ENCODE results near the gene TSEN2. TPM values are rescaled to one million over a fixed set of nuclear protein-coding genes. Genes with fewer than 3 reads are reported as not detected.

TSEN2 gene
- total and polyA plus RNA-seq, 2 of the 13 experiments (the other 11 are each of a cell fraction or from before 2014, with no cell fraction given), result 11.0 to 17.3 TPM

DNA sequence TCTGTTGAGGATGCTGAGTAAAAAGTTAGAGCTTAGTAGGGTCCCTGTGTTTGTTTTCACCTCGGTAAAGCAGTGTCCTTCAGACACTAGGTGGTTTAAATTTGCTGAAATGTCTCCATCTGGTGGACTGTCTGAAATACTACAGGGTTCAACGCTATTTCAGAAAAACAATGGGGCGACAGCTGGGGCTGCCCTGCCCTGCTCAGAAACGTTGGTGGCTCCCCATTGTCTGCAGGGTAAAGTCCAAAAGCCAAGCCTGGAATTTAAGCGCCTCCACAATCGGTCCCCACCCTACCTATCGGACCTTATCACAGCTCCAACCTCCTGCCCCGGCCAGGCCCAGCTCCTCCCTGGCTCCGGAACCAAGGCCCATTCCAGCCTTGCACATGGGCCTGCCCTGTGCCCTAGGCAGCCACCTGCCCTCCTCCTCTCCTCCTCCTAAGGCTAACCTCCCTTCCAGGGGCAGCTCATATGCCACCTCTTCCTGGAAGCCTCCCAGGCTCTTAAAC lies 4.3 kb upstream of the TSEN2 start (continued):
- no peak for TF ChIP-seq HNRNPK (IDR thresholded peaks at IDR 0.05; ENCODE audit: low read depth, low read length, poor library complexity, severe bottlenecking)
- TF ChIP-seq GATA4 (IDR thresholded peaks at IDR 0.05; ENCODE audit: borderline replicate concordance, low read depth), result no peak
- no peak for TF ChIP-seq SNAPC2 (CRISPR knock-in tag; IDR thresholded peaks at IDR 0.05)
- TF ChIP-seq, protein P1, sequence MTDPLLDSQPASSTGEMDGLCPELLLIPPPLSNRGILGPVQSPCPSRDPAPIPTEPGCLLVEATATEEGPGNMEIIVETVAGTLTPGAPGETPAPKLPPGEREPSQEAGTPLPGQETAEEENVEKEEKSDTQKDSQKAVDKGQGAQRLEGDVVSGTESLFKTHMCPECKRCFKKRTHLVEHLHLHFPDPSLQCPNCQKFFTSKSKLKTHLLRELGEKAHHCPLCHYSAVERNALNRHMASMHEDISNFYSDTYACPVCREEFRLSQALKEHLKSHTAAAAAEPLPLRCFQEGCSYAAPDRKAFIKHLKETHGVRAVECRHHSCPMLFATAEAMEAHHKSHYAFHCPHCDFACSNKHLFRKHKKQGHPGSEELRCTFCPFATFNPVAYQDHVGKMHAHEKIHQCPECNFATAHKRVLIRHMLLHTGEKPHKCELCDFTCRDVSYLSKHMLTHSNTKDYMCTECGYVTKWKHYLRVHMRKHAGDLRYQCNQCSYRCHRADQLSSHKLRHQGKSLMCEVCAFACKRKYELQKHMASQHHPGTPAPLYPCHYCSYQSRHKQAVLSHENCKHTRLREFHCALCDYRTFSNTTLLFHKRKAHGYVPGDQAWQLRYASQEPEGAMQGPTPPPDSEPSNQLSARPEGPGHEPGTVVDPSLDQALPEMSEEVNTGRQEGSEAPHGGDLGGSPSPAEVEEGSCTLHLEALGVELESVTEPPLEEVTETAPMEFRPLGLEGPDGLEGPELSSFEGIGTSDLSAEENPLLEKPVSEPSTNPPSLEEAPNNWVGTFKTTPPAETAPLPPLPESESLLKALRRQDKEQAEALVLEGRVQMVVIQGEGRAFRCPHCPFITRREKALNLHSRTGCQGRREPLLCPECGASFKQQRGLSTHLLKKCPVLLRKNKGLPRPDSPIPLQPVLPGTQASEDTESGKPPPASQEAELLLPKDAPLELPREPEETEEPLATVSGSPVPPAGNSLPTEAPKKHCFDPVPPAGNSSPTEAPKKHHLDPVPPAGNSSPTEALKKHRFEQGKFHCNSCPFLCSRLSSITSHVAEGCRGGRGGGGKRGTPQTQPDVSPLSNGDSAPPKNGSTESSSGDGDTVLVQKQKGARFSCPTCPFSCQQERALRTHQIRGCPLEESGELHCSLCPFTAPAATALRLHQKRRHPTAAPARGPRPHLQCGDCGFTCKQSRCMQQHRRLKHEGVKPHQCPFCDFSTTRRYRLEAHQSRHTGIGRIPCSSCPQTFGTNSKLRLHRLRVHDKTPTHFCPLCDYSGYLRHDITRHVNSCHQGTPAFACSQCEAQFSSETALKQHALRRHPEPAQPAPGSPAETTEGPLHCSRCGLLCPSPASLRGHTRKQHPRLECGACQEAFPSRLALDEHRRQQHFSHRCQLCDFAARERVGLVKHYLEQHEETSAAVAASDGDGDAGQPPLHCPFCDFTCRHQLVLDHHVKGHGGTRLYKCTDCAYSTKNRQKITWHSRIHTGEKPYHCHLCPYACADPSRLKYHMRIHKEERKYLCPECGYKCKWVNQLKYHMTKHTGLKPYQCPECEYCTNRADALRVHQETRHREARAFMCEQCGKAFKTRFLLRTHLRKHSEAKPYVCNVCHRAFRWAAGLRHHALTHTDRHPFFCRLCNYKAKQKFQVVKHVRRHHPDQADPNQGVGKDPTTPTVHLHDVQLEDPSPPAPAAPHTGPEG (CRISPR knock-in tag; IDR thresholded peaks at IDR 0.05), result no peak
- TF ChIP-seq ZBTB8A (CRISPR knock-in tag; IDR thresholded peaks at IDR 0.05; ENCODE audit: borderline replicate concordance, low read depth), result no peak
- no peak for TF ChIP-seq SAFB2 (CRISPR knock-in tag; IDR thresholded peaks at IDR 0.05; ENCODE audit: borderline replicate concordance, low read depth)
- no peak for TF ChIP-seq PITX1 (CRISPR knock-in tag; IDR thresholded peaks at IDR 0.05)
- TF ChIP-seq HOXA5 (CRISPR knock-in tag; IDR thresholded peaks at IDR 0.05), result no peak
- no peak for TF ChIP-seq ZNF124 (CRISPR knock-in tag; IDR thresholded peaks at IDR 0.05)
- TF ChIP-seq CHD2 (IDR thresholded peaks at IDR 0.05; ENCODE audit: low read depth, low read length), result no peak
